ENCODE measurements around the gene CCDC134.

Gene CCDC134

DNA sequence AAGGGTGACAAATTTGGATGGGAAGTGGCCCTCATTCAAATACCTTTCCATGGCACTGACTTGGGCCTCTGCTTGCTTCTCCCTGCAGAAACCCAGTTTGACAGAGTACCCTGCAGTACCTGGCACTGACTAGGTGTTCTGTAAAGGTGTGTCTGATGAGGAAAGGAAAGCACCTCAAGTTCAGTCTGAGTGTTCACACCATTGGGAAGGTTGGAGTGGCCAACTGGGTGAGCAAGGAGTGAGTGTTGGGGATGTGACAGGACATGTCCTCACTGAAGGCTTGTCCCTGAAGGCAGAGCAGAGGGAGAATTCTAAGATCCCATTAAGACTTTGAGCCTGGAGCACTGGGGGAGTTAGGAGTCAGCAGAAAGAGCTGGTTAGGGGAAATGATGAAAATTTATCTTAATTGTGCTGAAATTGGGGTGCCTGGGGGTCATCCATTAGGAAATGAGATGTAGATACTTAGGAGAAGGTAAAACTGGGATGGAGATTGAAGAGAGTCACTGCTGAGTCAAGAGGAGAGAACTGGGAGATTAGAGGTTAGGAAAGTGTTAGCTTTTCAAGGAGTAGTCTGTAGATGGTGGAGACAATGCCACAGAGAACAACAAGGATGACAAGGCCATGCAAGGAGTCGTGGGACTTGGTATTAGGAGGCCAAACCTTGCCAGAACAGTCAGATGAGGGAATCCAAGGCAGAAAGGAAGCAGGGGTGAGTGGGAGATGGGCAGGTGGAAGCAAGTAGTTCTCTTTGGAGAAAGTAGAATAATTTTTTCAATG is 38.6 kb downstream of the CCDC134 start:
- Histone ChIP-seq H3K9ac (ENCODE audit: low read length) (no peak overlapping the region), H3K27me3 (ENCODE audit: control insufficient read depth in 1 of 2, insufficient read depth in 2 of 2, low read length in 2 of 2) (no peaks in the 10 kb centered on the region), H3K4me1 (ENCODE audit: insufficient read depth, low read length) (peaks cover 9% of the 10 kb centered on the region), H3K4me3 (ENCODE audit: low read depth in 1 of 2, low read length in 2 of 2) (no peak overlapping the region), H3K27ac (ENCODE audit: low read depth, low read length) (no peak overlapping the region), H3K36me3 (ENCODE audit: insufficient read depth, low read length) (peaks cover 11% of the 10 kb centered on the region), H3K9me3 (ENCODE audit: low read length) (no peaks in the 10 kb centered on the region)

DNA sequence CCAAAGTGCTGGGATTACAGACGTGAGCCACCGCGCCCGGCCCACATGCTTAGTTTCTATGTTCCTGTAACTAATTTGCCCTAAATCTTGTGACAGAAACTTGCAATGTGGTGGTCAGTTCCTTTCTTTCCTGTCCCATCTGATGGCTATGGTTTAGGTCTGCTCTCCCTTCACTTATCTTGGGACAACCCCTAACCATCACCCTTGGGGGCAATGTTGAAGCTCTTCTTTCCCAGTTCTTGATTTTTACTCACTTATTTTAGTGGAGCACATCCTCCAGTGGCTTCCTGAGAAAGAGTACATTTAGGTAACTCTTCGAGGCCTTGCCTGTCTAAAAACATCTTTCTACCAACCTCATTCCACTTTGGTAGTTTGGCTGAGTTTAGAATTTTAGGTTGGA is 39.7 kb downstream of the CCDC134 start:
- no peaks in the 10 kb centered on the region for H3K9me3 ChIP-seq (ENCODE audit: low read length)
- H3K27ac ChIP-seq (ENCODE audit: low read depth, low read length), result no peak overlapping the region
- peaks cover 11% of the 10 kb centered on the region for H3K36me3 ChIP-seq (ENCODE audit: insufficient read depth, low read length)
- peaks cover 7% of the 10 kb centered on the region for H3K4me1 ChIP-seq (ENCODE audit: insufficient read depth, low read length)
- no peak overlapping the region for H3K4me3 ChIP-seq (ENCODE audit: low read depth in 1 of 2, low read length in 2 of 2)
- H3K9ac ChIP-seq (ENCODE audit: low read length), result no peak overlapping the region
- no peaks in the 10 kb centered on the region for H3K27me3 ChIP-seq (ENCODE audit: control insufficient read depth in 1 of 2, insufficient read depth in 2 of 2, low read length in 2 of 2)

DNA sequence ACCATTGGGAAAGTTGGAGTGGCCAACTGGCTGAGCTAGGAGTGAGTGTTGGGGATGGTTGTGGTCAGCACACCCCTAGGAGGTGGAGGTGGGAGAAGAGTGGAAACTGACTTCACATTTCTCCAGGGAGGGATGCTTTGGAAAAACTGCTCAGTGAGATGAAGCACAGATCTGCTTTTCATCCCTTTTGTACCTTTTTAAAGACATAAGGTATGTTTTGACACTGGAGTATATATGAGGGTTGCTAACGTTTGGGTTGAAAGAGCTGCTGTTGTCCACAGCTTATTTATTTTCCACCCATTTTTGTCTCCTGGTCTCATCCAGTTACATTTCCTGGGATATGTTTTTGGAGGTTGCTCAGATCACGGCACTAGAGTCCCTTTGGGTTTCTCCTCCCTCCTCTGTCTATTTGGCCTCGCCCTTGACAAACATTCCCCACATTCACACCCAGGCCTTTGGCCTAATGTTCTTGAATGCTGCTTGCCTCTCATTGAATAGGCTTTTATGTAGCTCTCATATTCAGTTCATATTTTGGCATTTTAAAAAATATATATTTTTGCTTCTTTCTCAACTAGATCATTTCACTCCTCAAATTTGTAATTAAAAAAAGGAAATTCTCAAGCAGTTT is 40.7 kb downstream of the CCDC134 start:
- H3K4me1 ChIP-seq (ENCODE audit: insufficient read depth, low read length), result peaks cover 7% of the 10 kb centered on the region
- no peak overlapping the region for H3K4me3 ChIP-seq (ENCODE audit: low read depth in 1 of 2, low read length in 2 of 2)
- H3K9me3 ChIP-seq (ENCODE audit: low read length), result no peaks in the 10 kb centered on the region
- H3K9ac ChIP-seq (ENCODE audit: low read length), result no peak overlapping the region
- H3K27me3 ChIP-seq (ENCODE audit: control insufficient read depth in 1 of 2, insufficient read depth in 2 of 2, low read length in 2 of 2), result no peaks in the 10 kb centered on the region
- H3K36me3 ChIP-seq (ENCODE audit: insufficient read depth, low read length), result peaks cover 8% of the 10 kb centered on the region
- no peak overlapping the region for H3K27ac ChIP-seq (ENCODE audit: low read depth, low read length)

DNA sequence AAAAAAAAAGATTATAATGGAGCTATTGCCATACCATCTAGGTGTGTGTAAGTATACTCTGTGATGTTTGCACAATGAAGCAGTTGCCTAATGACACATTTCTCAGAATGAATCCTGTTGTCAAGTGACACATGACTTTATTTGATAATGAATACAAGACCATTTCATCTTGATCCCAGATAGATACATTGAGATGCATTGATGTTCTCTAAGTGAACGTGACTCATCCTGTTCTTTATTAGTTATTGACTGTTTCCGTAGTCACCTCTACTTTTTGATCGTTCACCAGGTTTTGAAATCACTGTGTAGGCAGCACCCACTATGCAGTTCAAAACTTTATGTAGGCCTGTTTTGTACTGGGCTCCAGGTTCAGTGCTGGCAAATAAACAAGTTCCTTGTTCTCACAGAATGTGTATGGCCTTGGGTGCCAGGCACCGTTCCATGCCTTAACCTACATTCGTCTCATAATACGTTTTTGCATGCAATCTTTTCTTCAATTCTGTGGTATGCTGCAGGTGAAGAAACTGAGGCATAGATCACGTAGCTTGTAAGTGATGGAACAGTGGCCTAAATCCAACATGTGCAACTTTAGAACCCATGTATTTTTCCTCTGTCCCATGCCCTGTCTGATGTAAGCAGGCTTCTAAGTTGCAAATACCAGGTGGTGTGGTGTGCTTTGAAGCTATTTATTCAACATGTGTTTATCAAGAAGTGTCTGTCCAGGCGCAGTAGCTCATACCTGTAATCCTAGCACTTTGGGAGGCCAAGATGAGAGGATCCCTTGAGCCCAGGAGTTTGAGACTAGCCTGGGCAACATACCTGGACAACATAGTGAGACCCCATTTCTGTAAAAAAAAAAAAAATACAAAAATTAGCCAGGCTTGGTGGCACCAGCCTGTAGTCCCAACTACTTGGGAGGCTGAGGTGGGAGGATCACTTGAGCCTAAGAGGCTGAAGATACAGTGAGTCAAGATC is 42.8 kb downstream of the CCDC134 start:
- H3K4me1 ChIP-seq (ENCODE audit: insufficient read depth, low read length), result peaks cover 7% of the 10 kb centered on the region
- H3K9me3 ChIP-seq (ENCODE audit: low read length), result no peaks in the 10 kb centered on the region
- no peaks in the 10 kb centered on the region for H3K27me3 ChIP-seq (ENCODE audit: control insufficient read depth in 1 of 2, insufficient read depth in 2 of 2, low read length in 2 of 2)
- no peaks in the 10 kb centered on the region for H3K36me3 ChIP-seq (ENCODE audit: insufficient read depth, low read length)
- no peak overlapping the region for H3K27ac ChIP-seq (ENCODE audit: low read depth, low read length)
- no peak overlapping the region for H3K9ac ChIP-seq (ENCODE audit: low read length)
- H3K4me3 ChIP-seq (ENCODE audit: low read depth in 1 of 2, low read length in 2 of 2), result no peak overlapping the region

DNA sequence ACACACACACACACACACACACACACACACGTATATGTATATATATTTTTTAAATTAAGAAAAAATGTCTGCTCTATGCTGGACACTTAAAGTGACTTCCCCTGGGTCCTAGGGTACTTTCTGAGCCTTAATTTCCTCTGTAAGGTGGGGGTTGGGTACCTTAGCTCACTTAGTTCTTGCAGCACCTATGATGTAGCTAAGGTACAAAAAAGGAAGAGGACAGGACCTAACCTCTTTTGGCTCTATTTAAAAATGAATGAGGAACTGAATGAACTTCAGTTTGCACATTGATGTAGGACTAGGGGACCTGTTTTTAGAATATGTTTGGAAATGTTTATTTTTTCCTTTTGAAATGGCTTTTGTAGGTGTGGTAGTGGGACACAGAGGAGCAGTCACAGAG is 43.6 kb downstream of the CCDC134 start:
- Histone ChIP-seq H3K9ac (ENCODE audit: low read length) (no peak overlapping the region), H3K36me3 (ENCODE audit: insufficient read depth, low read length) (no peaks in the 10 kb centered on the region), H3K4me3 (ENCODE audit: low read depth in 1 of 2, low read length in 2 of 2) (no peak overlapping the region), H3K9me3 (ENCODE audit: low read length) (no peaks in the 10 kb centered on the region), H3K4me1 (ENCODE audit: insufficient read depth, low read length) (peaks cover 7% of the 10 kb centered on the region), H3K27ac (ENCODE audit: low read depth, low read length) (no peak overlapping the region), H3K27me3 (ENCODE audit: control insufficient read depth in 1 of 2, insufficient read depth in 2 of 2, low read length in 2 of 2) (no peaks in the 10 kb centered on the region)

DNA sequence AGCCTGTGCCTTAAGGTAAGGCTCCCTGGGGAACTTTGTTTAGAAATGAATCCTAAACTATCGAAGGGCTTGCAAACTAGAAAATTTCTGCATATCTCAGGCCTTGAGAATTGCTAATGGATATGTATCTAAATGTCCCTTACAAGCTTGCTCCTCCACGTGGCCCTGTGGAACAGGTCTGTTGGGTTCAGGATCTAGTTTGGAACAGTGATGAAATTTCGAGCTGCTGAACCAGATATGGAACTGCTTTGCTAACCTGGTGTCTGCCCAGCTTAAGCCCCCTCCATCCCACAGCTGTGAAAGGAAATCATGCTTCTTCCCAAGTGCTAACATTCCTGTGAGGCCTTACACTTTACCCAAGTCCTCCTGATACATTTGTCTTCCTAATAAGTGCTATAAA is 44.0 kb downstream of the CCDC134 start:
- Histone ChIP-seq H3K9ac (ENCODE audit: low read length) (no peak overlapping the region), H3K27me3 (ENCODE audit: control insufficient read depth in 1 of 2, insufficient read depth in 2 of 2, low read length in 2 of 2) (no peaks in the 10 kb centered on the region), H3K27ac (ENCODE audit: low read depth, low read length) (no peak overlapping the region), H3K4me3 (ENCODE audit: low read depth in 1 of 2, low read length in 2 of 2) (no peak overlapping the region), H3K36me3 (ENCODE audit: insufficient read depth, low read length) (no peaks in the 10 kb centered on the region), H3K9me3 (ENCODE audit: low read length) (no peaks in the 10 kb centered on the region), H3K4me1 (ENCODE audit: insufficient read depth, low read length) (peaks cover 7% of the 10 kb centered on the region)

DNA sequence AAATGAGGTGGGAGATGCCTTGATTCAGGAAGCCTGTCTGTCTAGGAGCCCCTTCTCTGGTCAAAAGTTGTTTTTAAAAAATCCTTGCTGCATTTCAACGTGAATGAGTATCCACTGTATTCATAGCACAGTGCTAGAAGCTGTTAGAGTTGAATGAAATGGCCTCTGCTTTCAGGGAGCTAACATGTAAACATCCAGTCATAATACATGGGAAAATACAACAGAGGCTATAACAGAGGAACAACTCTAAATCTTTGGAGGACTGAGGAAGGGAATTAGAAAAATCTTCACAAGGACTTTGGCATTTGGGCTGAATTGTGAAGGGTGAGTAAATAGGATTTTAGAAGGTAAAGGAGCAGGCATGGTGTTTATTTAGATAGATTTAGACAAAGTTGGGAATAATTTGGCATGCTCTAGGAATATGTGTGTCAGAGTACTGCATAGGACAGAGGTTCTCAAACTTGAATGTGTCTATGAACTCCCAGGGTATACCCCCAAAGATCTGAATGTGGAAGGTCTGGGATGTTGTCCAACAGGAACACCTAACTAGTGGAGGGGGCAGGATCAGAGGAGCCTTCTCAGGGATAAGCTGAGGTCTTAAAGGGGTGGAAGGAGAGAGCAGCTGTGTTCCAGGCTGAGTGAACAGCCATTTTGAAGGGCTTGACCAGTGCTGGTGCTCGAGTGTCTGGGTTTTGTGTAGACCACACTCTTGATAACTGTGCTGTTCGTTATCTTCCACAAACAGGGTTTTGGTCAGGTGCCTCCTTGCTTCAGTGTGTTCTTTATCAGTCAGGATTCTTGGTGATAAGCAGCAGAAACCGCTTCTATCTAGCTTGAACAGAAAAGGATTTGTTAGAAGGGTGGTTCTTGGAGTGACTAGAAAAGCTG is 45.1 kb downstream of the CCDC134 start:
- H3K4me1 ChIP-seq (ENCODE audit: insufficient read depth, low read length), result peaks cover 7% of the 10 kb centered on the region

DNA sequence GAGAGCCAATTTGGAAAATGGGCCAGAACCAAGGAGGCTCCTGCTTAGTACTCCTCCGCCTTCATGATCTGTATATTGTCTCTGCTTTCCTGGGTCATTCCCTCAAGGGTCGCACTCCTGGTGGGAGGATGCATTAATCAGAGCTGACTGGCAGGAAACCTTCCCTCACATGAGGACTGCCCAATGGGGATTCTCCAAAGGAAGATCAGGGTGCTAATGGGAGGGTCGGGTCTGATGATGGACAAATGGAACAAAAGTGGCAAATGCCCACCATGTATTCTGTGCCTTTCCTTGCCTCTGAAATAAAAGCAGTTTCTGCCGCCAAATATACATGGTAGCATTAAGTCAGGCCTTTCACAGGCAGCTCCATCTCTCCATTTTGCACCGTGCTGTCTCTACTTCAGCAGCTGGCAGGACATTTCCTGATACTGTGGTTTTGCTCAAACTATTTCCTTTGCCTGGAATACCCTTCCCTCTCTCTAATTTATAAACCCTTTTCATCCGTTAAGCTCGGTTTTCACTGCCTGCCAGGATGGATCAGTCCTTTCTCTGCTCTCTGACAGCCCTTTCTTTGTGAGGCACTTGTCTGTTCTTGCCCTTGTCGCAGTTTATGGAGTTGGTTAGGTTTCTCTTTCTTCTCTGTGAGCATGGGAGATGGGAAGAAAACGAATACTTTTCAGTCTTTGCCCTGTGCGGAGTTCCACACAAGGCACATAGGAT is 45.9 kb downstream of the CCDC134 start:
- Histone ChIP-seq H3K9ac (ENCODE audit: low read length) (no peak overlapping the region), H3K4me1 (ENCODE audit: insufficient read depth, low read length) (peaks cover 7% of the 10 kb centered on the region), H3K27me3 (ENCODE audit: control insufficient read depth in 1 of 2, insufficient read depth in 2 of 2, low read length in 2 of 2) (no peaks in the 10 kb centered on the region), H3K36me3 (ENCODE audit: insufficient read depth, low read length) (no peaks in the 10 kb centered on the region), H3K4me3 (ENCODE audit: low read depth in 1 of 2, low read length in 2 of 2) (no peak overlapping the region), H3K9me3 (ENCODE audit: low read length) (no peaks in the 10 kb centered on the region), H3K27ac (ENCODE audit: low read depth, low read length) (no peak overlapping the region)

More for the DNA sequence above, 45.1 kb downstream of the CCDC134 start:
- H3K4me3 ChIP-seq (ENCODE audit: low read depth in 1 of 2, low read length in 2 of 2), result no peak overlapping the region
- H3K9ac ChIP-seq (ENCODE audit: low read length), result no peak overlapping the region
- no peaks in the 10 kb centered on the region for H3K27me3 ChIP-seq (ENCODE audit: control insufficient read depth in 1 of 2, insufficient read depth in 2 of 2, low read length in 2 of 2)
- H3K9me3 ChIP-seq (ENCODE audit: low read length), result no peaks in the 10 kb centered on the region
- H3K27ac ChIP-seq (ENCODE audit: low read depth, low read length), result no peak overlapping the region
- no peaks in the 10 kb centered on the region for H3K36me3 ChIP-seq (ENCODE audit: insufficient read depth, low read length)

DNA sequence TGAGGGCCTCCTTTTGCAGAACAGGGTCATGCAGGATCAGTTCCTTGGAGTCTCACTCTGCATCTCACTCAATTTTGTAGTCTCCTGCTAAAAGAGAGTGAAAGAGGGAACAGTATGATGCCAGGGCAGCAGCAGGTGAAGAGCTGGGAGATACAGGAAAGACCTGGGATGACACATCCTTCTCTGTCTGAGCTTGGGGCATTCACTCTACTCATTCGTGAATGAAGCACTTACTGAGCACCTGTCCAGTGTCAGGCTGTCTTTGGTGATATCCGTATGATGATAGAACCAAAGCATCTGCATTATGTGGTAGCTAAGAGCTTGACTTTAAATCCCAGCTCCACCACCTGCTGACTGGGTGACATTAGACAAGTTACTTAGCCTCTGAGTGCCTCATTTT is 46.8 kb downstream of the CCDC134 start:
- H3K9me3 ChIP-seq (ENCODE audit: low read length), result no peaks in the 10 kb centered on the region
- no peak overlapping the region for H3K4me3 ChIP-seq (ENCODE audit: low read depth in 1 of 2, low read length in 2 of 2)
- H3K27ac ChIP-seq (ENCODE audit: low read depth, low read length), result no peak overlapping the region
- H3K4me1 ChIP-seq (ENCODE audit: insufficient read depth, low read length), result peaks cover 7% of the 10 kb centered on the region
- no peak overlapping the region for H3K9ac ChIP-seq (ENCODE audit: low read length)
- no peaks in the 10 kb centered on the region for H3K36me3 ChIP-seq (ENCODE audit: insufficient read depth, low read length)
- H3K27me3 ChIP-seq (ENCODE audit: control insufficient read depth in 1 of 2, insufficient read depth in 2 of 2, low read length in 2 of 2), result no peaks in the 10 kb centered on the region

DNA sequence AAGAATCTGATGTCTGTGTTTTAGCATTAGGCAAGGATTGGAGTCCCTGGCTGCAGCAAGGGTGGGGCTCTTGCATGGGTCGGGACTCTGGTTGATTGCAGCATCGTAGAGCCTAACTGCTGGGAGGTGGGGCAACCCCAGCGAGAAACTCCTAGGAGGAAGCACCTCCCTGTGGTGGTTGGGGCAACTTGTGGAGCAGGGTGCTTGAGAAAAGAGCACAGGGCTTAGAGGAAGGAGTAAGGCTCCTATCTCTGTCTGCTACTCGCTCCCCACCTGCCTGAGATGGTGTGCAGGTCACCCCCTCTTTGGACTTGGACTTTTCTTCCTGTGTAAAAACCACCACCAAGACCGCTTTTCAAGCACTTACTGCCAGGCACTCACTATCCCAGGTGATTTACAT is 48.0 kb downstream of the CCDC134 start:
- Histone ChIP-seq H3K9ac (ENCODE audit: low read length) (no peak overlapping the region), H3K27ac (ENCODE audit: low read depth, low read length) (no peak overlapping the region), H3K4me1 (ENCODE audit: insufficient read depth, low read length) (peaks cover 7% of the 10 kb centered on the region)

More for the DNA sequence above, 48.0 kb downstream of the CCDC134 start:
- H3K4me3 ChIP-seq (ENCODE audit: low read depth in 1 of 2, low read length in 2 of 2), result no peak overlapping the region
- H3K9me3 ChIP-seq (ENCODE audit: low read length), result no peaks in the 10 kb centered on the region
- no peaks in the 10 kb centered on the region for H3K36me3 ChIP-seq (ENCODE audit: insufficient read depth, low read length)
- no peaks in the 10 kb centered on the region for H3K27me3 ChIP-seq (ENCODE audit: control insufficient read depth in 1 of 2, insufficient read depth in 2 of 2, low read length in 2 of 2)

Measured in muscle layer of colon (tissue), 2 donors.